Osteocyte (in vitro differentiated cells): ENCODE results near the gene CFAP46. TPM values are rescaled to one million over a fixed set of nuclear protein-coding genes. Genes with fewer than 3 reads are reported as not detected.
A peak's percentile ranks its signal among the peaks of the same experiment; 100 is the strongest.

Source experiments
- DNase-seq: peaks from one replicate; pipeline ENCODE4 v3.0.0; 2021; ENCODE audit warnings: mixed read lengths; ENCODE audit not compliant: unreplicated experiment; ENCODE audit errors: extremely low spot score
- H3K27ac Mint-ChIP-seq: one replicate; pipeline ENCODE4 v1.8.0; 2021; ENCODE audit warnings: mild to moderate bottlenecking, mixed read lengths; ENCODE audit not compliant: unreplicated experiment
- H3K27me3 Mint-ChIP-seq: one replicate; pipeline ENCODE4 v1.8.0; 2021; ENCODE audit warnings: mixed read lengths; ENCODE audit not compliant: unreplicated experiment
- H3K36me3 Mint-ChIP-seq: one replicate; pipeline ENCODE4 v1.8.0; 2021; ENCODE audit warnings: mixed read lengths; ENCODE audit not compliant: unreplicated experiment
- H3K4me1 Mint-ChIP-seq: one replicate; pipeline ENCODE4 v1.8.0; 2021; ENCODE audit warnings: mixed read lengths; ENCODE audit not compliant: unreplicated experiment
- H3K4me3 Mint-ChIP-seq: one replicate; pipeline ENCODE4 v1.8.0; 2021; ENCODE audit warnings: mild to moderate bottlenecking, moderate library complexity, mixed read lengths; ENCODE audit not compliant: unreplicated experiment
- H3K9me3 Mint-ChIP-seq: one replicate; pipeline ENCODE4 v1.8.0; 2021; ENCODE audit warnings: mixed read lengths; ENCODE audit not compliant: unreplicated experiment
- total RNA-seq: library from RNA; stranded (reverse); gene quantifications from 2 replicates; pipeline ENCODE4 v1.2.1, GENCODE V29; 2021
- TF ChIP-seq, protein P1 (sequence below): fragments of 200-600 bp; sonication (generic); IDR thresholded peaks from 2 replicates; pipeline ENCODE4 v1.5.0; 2021; ENCODE audit warnings: antibody characterized with exemption, mild to moderate bottlenecking, moderate library complexity

CFAP46 gene
- total RNA-seq, 1 donor from 2014 or later, result 0.56 TPM

DNA sequence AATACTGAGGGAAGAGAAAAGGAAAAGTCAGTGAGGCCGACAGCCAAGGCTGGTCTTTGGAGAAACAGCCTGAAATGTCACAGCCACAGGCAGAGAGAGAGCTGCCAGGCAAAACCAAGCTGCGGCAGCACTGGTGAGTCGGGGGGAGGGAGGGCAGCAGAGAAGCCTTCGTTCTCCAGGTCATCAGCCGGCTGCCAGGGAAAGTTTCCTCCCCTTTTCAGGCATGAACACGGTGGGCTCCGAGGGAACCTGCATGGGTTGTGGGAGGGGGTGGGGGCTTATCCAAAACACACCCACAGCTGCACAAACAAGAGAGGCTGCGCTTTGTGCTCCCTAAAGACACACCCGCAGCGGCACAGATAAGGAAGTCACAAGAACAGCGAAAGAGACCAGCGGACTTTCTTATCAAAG, 94.1 kb downstream of the CFAP46 start:
- Mint-ChIP-seq H3K27me3 (peaks cover 10% of the 10 kb centered on the region), H3K36me3 (no peaks in the 10 kb centered on the region), H3K9me3 (no peaks in the 10 kb centered on the region), H3K4me1 (no peaks in the 10 kb centered on the region), H3K4me3 (no peak overlapping the region), H3K27ac (no peak overlapping the region)
- no peak for DNase-seq
- TF ChIP-seq, protein P1, sequence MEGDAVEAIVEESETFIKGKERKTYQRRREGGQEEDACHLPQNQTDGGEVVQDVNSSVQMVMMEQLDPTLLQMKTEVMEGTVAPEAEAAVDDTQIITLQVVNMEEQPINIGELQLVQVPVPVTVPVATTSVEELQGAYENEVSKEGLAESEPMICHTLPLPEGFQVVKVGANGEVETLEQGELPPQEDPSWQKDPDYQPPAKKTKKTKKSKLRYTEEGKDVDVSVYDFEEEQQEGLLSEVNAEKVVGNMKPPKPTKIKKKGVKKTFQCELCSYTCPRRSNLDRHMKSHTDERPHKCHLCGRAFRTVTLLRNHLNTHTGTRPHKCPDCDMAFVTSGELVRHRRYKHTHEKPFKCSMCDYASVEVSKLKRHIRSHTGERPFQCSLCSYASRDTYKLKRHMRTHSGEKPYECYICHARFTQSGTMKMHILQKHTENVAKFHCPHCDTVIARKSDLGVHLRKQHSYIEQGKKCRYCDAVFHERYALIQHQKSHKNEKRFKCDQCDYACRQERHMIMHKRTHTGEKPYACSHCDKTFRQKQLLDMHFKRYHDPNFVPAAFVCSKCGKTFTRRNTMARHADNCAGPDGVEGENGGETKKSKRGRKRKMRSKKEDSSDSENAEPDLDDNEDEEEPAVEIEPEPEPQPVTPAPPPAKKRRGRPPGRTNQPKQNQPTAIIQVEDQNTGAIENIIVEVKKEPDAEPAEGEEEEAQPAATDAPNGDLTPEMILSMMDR, result no peak

DNA sequence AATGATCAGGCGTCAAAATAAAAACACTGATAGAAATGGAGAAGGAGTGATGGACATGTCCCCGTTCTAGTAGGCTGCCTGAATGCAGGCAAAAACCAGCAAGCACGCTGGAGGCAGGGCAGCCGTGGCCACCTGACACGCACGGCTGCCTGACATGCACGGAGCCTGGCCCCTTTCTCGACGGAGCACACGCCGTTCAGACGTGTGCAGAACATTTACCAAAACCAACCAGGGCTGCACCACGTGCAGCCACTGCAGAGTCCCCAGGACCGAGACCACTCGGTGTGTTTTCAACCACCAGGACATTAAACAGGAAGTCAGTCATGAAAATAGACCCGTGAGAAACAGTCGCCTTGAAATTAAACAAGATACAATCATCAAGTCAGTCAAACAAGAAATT, 94.5 kb downstream of the CFAP46 start:
- H3K4me1 Mint-ChIP-seq, result no peaks in the 10 kb centered on the region
- no peak overlapping the region for H3K4me3 Mint-ChIP-seq
- peaks cover under 1% of the 10 kb centered on the region for H3K9me3 Mint-ChIP-seq

DNA sequence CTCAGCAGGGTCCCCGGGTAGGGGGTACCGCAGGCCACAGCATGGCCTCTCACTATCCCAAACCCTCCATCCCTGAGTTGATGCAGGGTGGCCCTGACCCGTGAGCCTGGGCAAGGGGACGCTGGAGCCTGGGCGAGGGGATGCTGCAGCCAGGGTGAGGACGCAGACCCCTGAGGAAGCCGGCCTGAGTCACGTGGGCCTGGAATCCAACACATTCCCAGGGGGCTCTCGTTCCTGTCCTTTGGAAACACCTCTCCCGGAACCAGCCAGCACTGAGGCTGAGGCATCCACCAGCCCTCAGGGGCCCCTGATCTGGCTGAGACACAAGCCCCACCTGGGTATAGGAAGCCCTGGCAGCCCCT, 95.0 kb downstream of the CFAP46 start:
- peaks cover 5% of the 10 kb centered on the region for H3K9me3 Mint-ChIP-seq
- no peak overlapping the region for H3K4me3 Mint-ChIP-seq
- H3K27ac Mint-ChIP-seq, result no peak overlapping the region
- peaks cover 4% of the 10 kb centered on the region for H3K27me3 Mint-ChIP-seq
- DNase-seq, result peak; percentile 81
- H3K36me3 Mint-ChIP-seq, result no peaks in the 10 kb centered on the region
- H3K4me1 Mint-ChIP-seq, result no peaks in the 10 kb centered on the region
- TF ChIP-seq, protein P1, result no peak

More for the DNA sequence above, 94.5 kb downstream of the CFAP46 start:
- no peak overlapping the region for H3K27ac Mint-ChIP-seq
- TF ChIP-seq, protein P1, result no peak
- DNase-seq, result no peak
- H3K36me3 Mint-ChIP-seq, result no peaks in the 10 kb centered on the region
- H3K27me3 Mint-ChIP-seq, result peaks cover 7% of the 10 kb centered on the region

DNA sequence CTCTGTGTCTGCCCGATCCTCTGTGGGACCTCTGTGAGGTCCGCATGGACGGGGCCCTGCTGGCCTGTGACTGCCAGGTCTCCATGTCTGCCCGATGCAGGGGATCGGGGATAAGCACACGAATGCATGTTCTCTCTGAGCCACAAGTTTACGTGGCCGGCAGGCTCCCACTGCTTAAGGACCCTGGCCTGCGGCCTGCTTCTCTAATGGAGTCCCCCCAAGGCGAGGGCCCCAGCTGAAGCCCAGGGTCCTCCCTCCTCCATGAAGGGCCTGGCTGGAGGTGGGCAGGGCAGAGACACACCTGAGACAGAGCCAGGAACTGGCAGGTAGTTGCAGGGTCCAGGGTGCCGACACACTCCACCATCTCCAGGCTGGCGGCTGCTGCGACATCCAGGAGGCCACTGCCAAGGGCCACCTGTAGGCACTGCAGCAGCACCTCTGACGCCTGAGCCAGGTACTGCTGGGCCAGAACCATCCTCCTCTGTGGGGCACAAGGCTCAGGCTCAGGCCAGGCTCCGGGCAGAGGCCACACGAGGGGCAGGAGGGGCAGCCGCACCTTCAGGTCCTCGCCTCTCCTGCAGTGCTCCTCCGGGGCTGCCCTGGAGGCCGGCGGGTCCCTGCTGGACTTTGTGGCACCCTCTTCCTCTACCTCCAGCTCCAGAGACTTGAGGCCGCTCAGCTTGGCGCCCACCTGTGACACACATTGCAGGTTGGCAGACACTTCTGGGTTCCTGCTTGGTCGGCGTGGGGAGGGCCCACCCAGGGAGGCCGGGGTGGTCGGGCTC, 95.5 kb downstream of the CFAP46 start:
- H3K4me3 Mint-ChIP-seq, result no peak overlapping the region
- peaks cover 11% of the 10 kb centered on the region for H3K9me3 Mint-ChIP-seq
- H3K4me1 Mint-ChIP-seq, result no peaks in the 10 kb centered on the region
- TF ChIP-seq, protein P1, result no peak
- peak; percentile 82 for DNase-seq
- peaks cover 3% of the 10 kb centered on the region for H3K27me3 Mint-ChIP-seq
- H3K36me3 Mint-ChIP-seq, result peaks cover 4% of the 10 kb centered on the region
- H3K27ac Mint-ChIP-seq, result no peak overlapping the region

DNA sequence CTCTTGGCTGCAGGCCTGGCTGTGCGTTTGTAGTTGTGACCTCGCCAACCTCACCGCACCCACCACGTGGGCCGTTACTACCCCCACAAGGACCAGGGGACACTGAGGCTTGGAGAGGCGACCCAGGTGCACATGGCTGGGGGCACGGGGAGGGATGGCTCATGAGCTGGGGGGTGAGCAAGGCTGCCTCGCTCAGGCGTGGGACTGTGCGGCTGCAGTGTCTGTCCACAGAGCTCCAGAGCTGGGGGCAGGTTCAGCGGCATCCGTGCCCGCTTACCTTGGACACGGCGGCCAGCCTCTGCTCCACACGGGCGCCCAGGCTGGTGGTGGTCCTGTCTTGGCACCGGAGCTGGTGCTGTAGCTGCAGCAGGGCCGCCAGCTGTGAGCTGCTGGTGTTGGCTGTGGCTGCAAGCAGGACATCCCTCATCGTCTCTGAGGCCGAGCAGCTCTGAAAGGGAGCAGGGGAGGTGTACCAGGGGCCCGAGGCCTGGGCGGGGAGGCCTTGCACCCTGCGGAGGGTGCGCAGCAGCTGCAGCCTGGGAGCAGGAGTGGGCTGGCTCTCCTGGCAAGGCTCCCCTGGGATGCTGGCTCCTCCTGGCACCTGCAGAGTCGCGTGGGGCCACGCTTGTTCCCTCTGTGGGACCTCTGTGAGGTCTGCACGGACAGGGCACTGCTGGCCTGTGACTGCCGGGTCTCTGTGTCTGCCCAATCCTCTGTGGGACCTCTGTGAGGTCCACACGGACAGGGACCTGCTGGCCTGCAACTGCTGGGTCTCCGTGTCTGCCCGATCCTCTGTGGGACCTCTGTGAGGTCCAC, 96.4 kb downstream of the CFAP46 start:
- peaks cover 3% of the 10 kb centered on the region for H3K27me3 Mint-ChIP-seq
- no peak overlapping the region for H3K4me3 Mint-ChIP-seq
- H3K27ac Mint-ChIP-seq, result no peak overlapping the region

More for the DNA sequence above, 96.4 kb downstream of the CFAP46 start:
- Mint-ChIP-seq H3K36me3 (peaks cover 4% of the 10 kb centered on the region), H3K9me3 (peaks cover 11% of the 10 kb centered on the region), H3K4me1 (no peaks in the 10 kb centered on the region)
- peak; percentile 82 for DNase-seq
- TF ChIP-seq, protein P1, result no peak
